ENCODE measurements around the gene THAP5. TPM values are rescaled to one million over a fixed set of nuclear protein-coding genes. Genes with fewer than 3 reads are reported as not detected.

The THAP5 gene
- total RNA-seq, 1 experiment from 2014 or later: 28.5 TPM

GRCh38 chr7:108561047-108561619, 8.4 kb downstream of the THAP5 start:
- Histone ChIP-seq H4K20me1 (ENCODE audit: insufficient read depth) (no peaks in the 10 kb centered on the region), H3K27me3 (ENCODE audit: insufficient read depth, low read depth) (no peaks in the 10 kb centered on the region), H3K9me3 (ENCODE audit: insufficient read depth, low read depth) (peaks cover 9% of the 10 kb centered on the region; the same call in 1 of the 2 replicates), H3K79me2 (ENCODE audit: low read depth) (peaks cover 6% of the 10 kb centered on the region), H3K4me3 (no peak overlapping the region), H3K27ac (no peak overlapping the region), H3K9me2 (ENCODE audit: insufficient read depth) (no peaks in the 10 kb centered on the region), H2AFZ (no peak overlapping the region), H3K36me3 (ENCODE audit: low read depth) (peaks cover 22% of the 10 kb centered on the region; the same call in 1 of the 2 replicates), H3K4me1 (replicated peaks; ENCODE audit: insufficient read depth) (no peaks in the 10 kb centered on the region), H3F3A (ENCODE audit: insufficient read depth, low read depth) (0 out of 2 replicates have a peak, but pooled peaks cover 4% of the 10 kb centered on the region), H3K4me2 (no peak overlapping the region)
- BruUV-seq (replicated peaks): no TSS peak
- intact Hi-C loops (cut with micrococcal nuclease; ENCODE audit: unreplicated experiment): no loop called here
- TF ChIP-seq CTCF (conservative IDR thresholded peaks at IDR 0.05) (no peak), EZH2 (IDR thresholded peaks at IDR 0.05; ENCODE audit: low read depth) (no peak)
- no peak for DNase-seq
- POLR2A ChIA-PET (ENCODE audit: unreplicated experiment): interaction anchor here (0.6 kb wide), 1 partner anchor 38 kb away, joined by 4 read pairs; no protein-coding TSS in a partner anchor
- CTCF ChIA-PET: interaction anchor here (0.6 kb wide), 1 partner anchor 38 kb away, joined by 3 read pairs; no protein-coding TSS in a partner anchor

GRCh38 chr7:108559253-108559652, 10.3 kb downstream of the THAP5 start:
- Histone ChIP-seq H3F3A (ENCODE audit: insufficient read depth, low read depth) (no peaks in the 10 kb centered on the region), H3K4me2 (no peak overlapping the region), H3K9me3 (ENCODE audit: insufficient read depth, low read depth) (peaks cover 9% of the 10 kb centered on the region; the same call in 1 of the 2 replicates), H3K9me2 (ENCODE audit: insufficient read depth) (no peaks in the 10 kb centered on the region), H3K36me3 (ENCODE audit: low read depth) (peaks cover 4% of the 10 kb centered on the region; the same call in 1 of the 2 replicates), H3K4me1 (replicated peaks; ENCODE audit: insufficient read depth) (no peaks in the 10 kb centered on the region), H3K79me2 (ENCODE audit: low read depth) (no peaks in the 10 kb centered on the region; the same call in 1 of the 2 replicates), H3K4me3 (no peak overlapping the region), H3K27ac (no peak overlapping the region), H4K20me1 (ENCODE audit: insufficient read depth) (no peaks in the 10 kb centered on the region), H2AFZ (no peak overlapping the region), H3K27me3 (ENCODE audit: insufficient read depth, low read depth) (no peaks in the 10 kb centered on the region)
- POLR2A ChIA-PET (ENCODE audit: unreplicated experiment): no interaction called here
- no peak for TF ChIP-seq EZH2 (IDR thresholded peaks at IDR 0.05; ENCODE audit: low read depth)
- TF ChIP-seq CTCF (conservative IDR thresholded peaks at IDR 0.05): no peak
- no peak for DNase-seq
- intact Hi-C loops (cut with micrococcal nuclease; ENCODE audit: unreplicated experiment): no loop called here
- CTCF ChIA-PET: no interaction called here
- BruUV-seq (replicated peaks): no TSS peak

- Histone ChIP-seq H3K9me3 (ENCODE audit: insufficient read depth, low read depth) (peaks cover 9% of the 10 kb centered on the region; the same call in 1 of the 2 replicates), H3K27me3 (ENCODE audit: insufficient read depth, low read depth) (no peaks in the 10 kb centered on the region), H4K20me1 (ENCODE audit: insufficient read depth) (no peaks in the 10 kb centered on the region), H3K4me1 (replicated peaks; ENCODE audit: insufficient read depth) (no peaks in the 10 kb centered on the region), H2AFZ (no peak overlapping the region), H3K4me3 (no peak overlapping the region), H3K79me2 (ENCODE audit: low read depth) (no peaks in the 10 kb centered on the region), H3K4me2 (no peak overlapping the region), H3K36me3 (ENCODE audit: low read depth) (no peaks in the 10 kb centered on the region; the same call in 1 of the 2 replicates), H3K9me2 (ENCODE audit: insufficient read depth) (no peaks in the 10 kb centered on the region), H3K27ac (no peak overlapping the region), H3F3A (ENCODE audit: insufficient read depth, low read depth) (no peaks in the 10 kb centered on the region)
- ChIA-PET POLR2A (ENCODE audit: unreplicated experiment) (no interaction called here), CTCF (no interaction called here)
- DNase-seq: no peak
- no peak for TF ChIP-seq CTCF (conservative IDR thresholded peaks at IDR 0.05)
- no peak for TF ChIP-seq EZH2 (IDR thresholded peaks at IDR 0.05; ENCODE audit: low read depth)
- BruUV-seq (replicated peaks): no TSS peak
- intact Hi-C loops (cut with micrococcal nuclease; ENCODE audit: unreplicated experiment): no loop called here
These were observed 11.9 kb downstream of the THAP5 start for GRCh38 chr7:108557617-108558016.
